PC-9 (cell line): Measurements from ENCODE around the gene FTO.

Experiments used
- EZH2 ChIP-seq: fragments of 200-600 bp; sonication (generic); IDR thresholded peaks from 2 replicates; pipeline ENCODE4 v1.8.0; 2017; ENCODE audit warnings: antibody characterized with exemption, low read depth
- TF ChIP-seq, protein P1 (sequence below): fragments of 200-600 bp; sonication (generic); conservative IDR thresholded peaks from 2 replicates; pipeline ENCODE4 v1.6.1; 2017; ENCODE audit warnings: mixed run types, antibody characterized with exemption, mild to moderate bottlenecking, moderate library complexity

DNA sequence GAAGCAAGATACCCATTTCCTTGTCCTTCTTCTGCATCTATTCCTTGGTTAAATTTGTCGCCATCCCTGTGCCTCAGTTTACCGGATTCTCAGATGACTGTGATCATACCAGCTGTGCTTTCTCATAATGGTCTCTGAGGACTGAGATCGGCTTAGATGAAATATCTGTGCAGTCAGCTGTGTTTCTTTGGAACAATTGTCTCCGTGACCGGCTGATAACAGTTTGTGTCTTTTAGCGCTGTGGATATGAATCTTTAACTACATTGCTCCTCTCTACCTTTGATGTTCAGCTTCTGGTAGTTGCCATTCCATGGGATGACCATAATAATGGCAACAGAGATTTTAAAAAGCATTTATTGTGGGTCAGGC is 473 bp downstream of the FTO start:
- TF ChIP-seq, protein P1, sequence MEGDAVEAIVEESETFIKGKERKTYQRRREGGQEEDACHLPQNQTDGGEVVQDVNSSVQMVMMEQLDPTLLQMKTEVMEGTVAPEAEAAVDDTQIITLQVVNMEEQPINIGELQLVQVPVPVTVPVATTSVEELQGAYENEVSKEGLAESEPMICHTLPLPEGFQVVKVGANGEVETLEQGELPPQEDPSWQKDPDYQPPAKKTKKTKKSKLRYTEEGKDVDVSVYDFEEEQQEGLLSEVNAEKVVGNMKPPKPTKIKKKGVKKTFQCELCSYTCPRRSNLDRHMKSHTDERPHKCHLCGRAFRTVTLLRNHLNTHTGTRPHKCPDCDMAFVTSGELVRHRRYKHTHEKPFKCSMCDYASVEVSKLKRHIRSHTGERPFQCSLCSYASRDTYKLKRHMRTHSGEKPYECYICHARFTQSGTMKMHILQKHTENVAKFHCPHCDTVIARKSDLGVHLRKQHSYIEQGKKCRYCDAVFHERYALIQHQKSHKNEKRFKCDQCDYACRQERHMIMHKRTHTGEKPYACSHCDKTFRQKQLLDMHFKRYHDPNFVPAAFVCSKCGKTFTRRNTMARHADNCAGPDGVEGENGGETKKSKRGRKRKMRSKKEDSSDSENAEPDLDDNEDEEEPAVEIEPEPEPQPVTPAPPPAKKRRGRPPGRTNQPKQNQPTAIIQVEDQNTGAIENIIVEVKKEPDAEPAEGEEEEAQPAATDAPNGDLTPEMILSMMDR: no peak
- no peak for TF ChIP-seq EZH2
